Spleen (tissue), 11 donors: Measurements from ENCODE around the gene PYROXD2. TPM values are rescaled to one million over a fixed set of nuclear protein-coding genes. Genes with fewer than 3 reads are reported as not detected.

Experiments used
- DNase-seq: peaks from one replicate; pipeline ENCODE4 v3.0.0-alpha.2; 2020
- H3K27ac ChIP-seq, 8 donors: fragments of 200-600 bp; sonication (generic) in 7 of 8; 1 replicate in 4 of 8; 2 replicates in 4 of 8; pipeline versions ENCODE4 v1.5.0 to v1.8.0; 2016 to 2021; ENCODE audit warnings: inconsistent platforms in 4 of 8, mild to moderate bottlenecking in 4 of 8, moderate library complexity in 1 of 8
- H3K27me3 ChIP-seq, 7 donors: fragments of 200-600 bp; sonication (generic) in 6 of 7; replicated peaks in 1 of 7; 1 replicate in 4 of 7; 2 replicates in 3 of 7; pipeline versions ENCODE4 v1.5.0 to v1.8.0; 2016 to 2021; ENCODE audit warnings: inconsistent platforms in 3 of 7, mild to moderate bottlenecking in 1 of 7
- H3K36me3 ChIP-seq, 6 donors: fragments of 200-600 bp; sonication (generic) in 5 of 6; 1 replicate in 4 of 6; 2 replicates in 2 of 6; pipeline versions ENCODE4 v1.5.0 to v1.8.0; 2016 to 2021; ENCODE audit warnings: inconsistent platforms in 2 of 6
- H3K4me1 ChIP-seq, 6 donors: fragments of 200-600 bp; sonication (generic) in 5 of 6; 1 replicate in 3 of 6; 2 replicates in 3 of 6; pipeline versions ENCODE4 v1.5.0 to v1.8.0; 2016 to 2021; ENCODE audit warnings: inconsistent platforms in 3 of 6
- H3K4me3 ChIP-seq, 8 donors: fragments of 200-600 bp; sonication (generic) in 7 of 8; 1 replicate in 4 of 8; 2 replicates in 4 of 8; pipeline versions ENCODE4 v1.5.0 to v1.8.0; 2016 to 2021; ENCODE audit warnings: inconsistent platforms in 4 of 8, mild to moderate bottlenecking in 4 of 8, moderate library complexity in 2 of 8
- H3K9me3 ChIP-seq, 8 donors: fragments of 200-600 bp; sonication (generic) in 7 of 8; 1 replicate in 4 of 8; 2 replicates in 4 of 8; pipeline versions ENCODE4 v1.5.0 to v1.8.0; 2016 to 2021; ENCODE audit warnings: inconsistent platforms in 4 of 8
- POLR2A ChIP-seq, 3 donors: fragments of 450-650 bp; IDR thresholded peaks; one replicate each; pipeline ENCODE4 v1.5.1; 2017; ENCODE audit warnings: antibody characterized with exemption in 3 of 3, mild to moderate bottlenecking in 1 of 3
- POLR2AphosphoS5 ChIP-seq, 3 donors: sonication (generic); formaldehyde crosslinking; IDR thresholded peaks; one replicate each; pipeline ENCODE4 v1.5.1; 2017; ENCODE audit warnings: antibody characterized with exemption in 3 of 3
- WGBS, 5 donors: extraction: QIAGEN DNeasy Blood & Tissue Kit in 3 of 5; methylation state at CpG; one replicate each; pipeline versions ENCODE4 v1.1.5 to v1.1.7; 2013 to 2018; 5-methylcytosine and 5-hydroxymethylcytosine counted together
- intact Hi-C: fragments of 100-400 bp; cut with DNase I; formaldehyde crosslinking; loops from one replicate; pipeline ENCODE4 v1.15.0; 2023; ENCODE audit warnings: low total_unique reads
- polyA plus RNA-seq, 3 donors: library from polyadenylated mRNA; stranded (reverse); fragments of 200-250 nt; gene quantifications; one replicate each; pipeline ENCODE4 v1.2.1, GENCODE V29; 2013
- total RNA-seq, 7 donors: library from RNA; depleted of rRNA in 3 of 7; stranded (reverse); fragments of >200 nt in 3 of 7; fragmentation: NEBNext Ultra II Directional in 4 of 7; extraction: Animal tissue kit (Norgen Biotek cat#: 25700) in 4 of 7; gene quantifications; one replicate each; pipeline versions ENCODE4 v1.1.0 to v1.2.1, GENCODE V29; 2016 to 2021
- TF ChIP-seq, protein P1 (sequence below), 11 experiments: fragments of 200-600 bp in 7 of 11; fragments of 450-650 bp in 4 of 11; sonication (generic) in 4 of 11; IDR thresholded peaks in 8 of 11; conservative IDR thresholded peaks in 3 of 11; 1 replicate in 7 of 11; 2 replicates in 4 of 11; pipeline versions ENCODE4 v1.4.0 to v1.8.0; 2016 to 2021; ENCODE audit warnings: antibody characterized with exemption in 11 of 11, inconsistent platforms in 4 of 11, mild to moderate bottlenecking in 1 of 11
- donor health status: healthy with polysubstance abuse.
- donor health status: DM: no; HTN: no; CAD: no; lungs with moderate emphysema.
- donor health status: DM: no; HTN: no; CAD: no.
- donor health status: Bipolar disorder and iron deficiency.
- donor health status: healthy.
- donor health status: DM: no; HTN: no; CAD: no.
- donor health status: DM: yes; HTN: yes; CAD: no.

Gene PYROXD2
- total and polyA plus RNA-seq, 10 donors = 4.7 to 26.0 (median 11.6) TPM

DNA sequence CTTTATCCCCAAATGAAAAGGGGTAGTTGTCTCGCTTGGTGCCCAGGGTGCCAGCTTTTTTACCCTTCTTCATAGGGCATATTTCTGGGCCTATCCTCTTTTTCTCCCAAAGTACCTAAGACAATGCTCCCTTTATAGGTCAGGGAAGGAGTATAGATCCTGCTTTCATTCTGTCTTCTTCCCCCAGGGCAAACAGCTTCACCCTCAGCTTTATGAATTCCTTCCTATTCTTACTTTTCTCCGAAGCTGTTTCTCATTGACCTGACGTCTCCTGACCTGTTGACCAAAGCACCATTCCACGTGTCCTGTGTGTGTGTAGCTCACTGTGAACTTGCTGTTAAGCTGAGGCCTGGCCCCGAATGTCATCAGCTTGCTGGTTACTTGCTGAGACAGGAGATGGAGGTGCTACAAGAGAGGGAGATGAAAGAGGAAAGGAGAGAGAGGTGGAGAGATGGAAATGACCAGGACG lies 48.9 kb downstream of the PYROXD2 start:
- TF ChIP-seq, protein P1, sequence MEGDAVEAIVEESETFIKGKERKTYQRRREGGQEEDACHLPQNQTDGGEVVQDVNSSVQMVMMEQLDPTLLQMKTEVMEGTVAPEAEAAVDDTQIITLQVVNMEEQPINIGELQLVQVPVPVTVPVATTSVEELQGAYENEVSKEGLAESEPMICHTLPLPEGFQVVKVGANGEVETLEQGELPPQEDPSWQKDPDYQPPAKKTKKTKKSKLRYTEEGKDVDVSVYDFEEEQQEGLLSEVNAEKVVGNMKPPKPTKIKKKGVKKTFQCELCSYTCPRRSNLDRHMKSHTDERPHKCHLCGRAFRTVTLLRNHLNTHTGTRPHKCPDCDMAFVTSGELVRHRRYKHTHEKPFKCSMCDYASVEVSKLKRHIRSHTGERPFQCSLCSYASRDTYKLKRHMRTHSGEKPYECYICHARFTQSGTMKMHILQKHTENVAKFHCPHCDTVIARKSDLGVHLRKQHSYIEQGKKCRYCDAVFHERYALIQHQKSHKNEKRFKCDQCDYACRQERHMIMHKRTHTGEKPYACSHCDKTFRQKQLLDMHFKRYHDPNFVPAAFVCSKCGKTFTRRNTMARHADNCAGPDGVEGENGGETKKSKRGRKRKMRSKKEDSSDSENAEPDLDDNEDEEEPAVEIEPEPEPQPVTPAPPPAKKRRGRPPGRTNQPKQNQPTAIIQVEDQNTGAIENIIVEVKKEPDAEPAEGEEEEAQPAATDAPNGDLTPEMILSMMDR (IDR thresholded peaks at IDR 0.05 in 8 of 11, conservative IDR thresholded peaks at IDR 0.05 in 3 of 11) = no peak
- TF ChIP-seq POLR2A (IDR thresholded peaks at IDR 0.05) (no peak), POLR2AphosphoS5 (IDR thresholded peaks at IDR 0.05) (no peak)
- intact Hi-C loops = no loop called here

DNA sequence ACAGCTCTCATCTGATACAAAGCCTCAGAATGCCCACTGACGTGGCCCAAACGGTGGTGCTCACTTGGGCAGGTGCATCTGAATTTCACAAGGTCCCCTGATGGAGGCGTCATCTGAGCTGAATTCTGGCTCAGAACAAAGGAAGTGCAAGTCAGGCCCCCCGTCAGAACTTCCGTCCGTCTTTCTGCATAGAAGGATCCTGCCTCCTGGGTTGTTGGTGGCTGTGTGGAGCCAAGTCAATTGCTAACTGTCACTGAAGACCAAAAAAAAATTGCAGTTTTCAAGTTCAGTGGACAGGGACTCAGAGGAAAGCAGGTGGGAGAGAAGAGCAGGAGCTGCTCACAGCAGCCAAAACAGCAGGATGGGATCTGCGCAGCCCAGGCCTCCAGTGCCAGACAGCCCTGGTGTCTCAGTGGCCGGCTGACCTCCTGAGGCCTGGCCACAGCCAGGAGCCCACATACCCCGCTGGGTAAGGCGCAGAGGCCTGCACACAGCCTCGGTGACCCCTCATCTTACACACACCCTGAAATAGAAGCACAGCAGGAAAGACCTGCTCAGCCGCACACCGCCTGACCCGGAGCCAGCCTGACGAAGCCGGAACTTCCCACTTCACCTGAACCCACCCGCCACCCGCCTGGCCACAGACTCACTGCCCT lies 49.4 kb downstream of the PYROXD2 start:
- TF ChIP-seq, protein P1 (IDR thresholded peaks at IDR 0.05 in 8 of 11, conservative IDR thresholded peaks at IDR 0.05 in 3 of 11) = no peak
- no peak for TF ChIP-seq POLR2AphosphoS5 (IDR thresholded peaks at IDR 0.05)
- TF ChIP-seq POLR2A (IDR thresholded peaks at IDR 0.05) = no peak
- no peaks in the 10 kb centered on the region for H3K4me1 ChIP-seq
- no peak for DNase-seq
- peaks cover 0 to 44% (median 0%) of the 10 kb centered on the region in 7 donors for H3K27me3 ChIP-seq
- no peaks in the 10 kb centered on the region for H3K9me3 ChIP-seq
- no peaks in the 10 kb centered on the region for H3K36me3 ChIP-seq
- intact Hi-C loops = no loop called here
- H3K4me3 ChIP-seq = no peak overlapping the region
- H3K27ac ChIP-seq = no peak overlapping the region
- 76 to 87% (median 83%) methylated on average over 18 of the region's 18 CpGs for WGBS, 5 donors

More for the DNA sequence above, 48.9 kb downstream of the PYROXD2 start:
- Histone ChIP-seq H3K9me3 (no peaks in the 10 kb centered on the region), H3K4me3 (no peak overlapping the region), H3K27ac (no peak overlapping the region), H3K4me1 (peaks cover 0 to 4% (median under 1%) of the 10 kb centered on the region in 6 donors), H3K27me3 (peaks cover 0 to 48% (median 0%) of the 10 kb centered on the region in 7 donors), H3K36me3 (no peaks in the 10 kb centered on the region)
- no peak for DNase-seq
- 84 to 87% (median 87%) methylated on average over 6 of the region's 6 CpGs for WGBS, 5 donors

DNA sequence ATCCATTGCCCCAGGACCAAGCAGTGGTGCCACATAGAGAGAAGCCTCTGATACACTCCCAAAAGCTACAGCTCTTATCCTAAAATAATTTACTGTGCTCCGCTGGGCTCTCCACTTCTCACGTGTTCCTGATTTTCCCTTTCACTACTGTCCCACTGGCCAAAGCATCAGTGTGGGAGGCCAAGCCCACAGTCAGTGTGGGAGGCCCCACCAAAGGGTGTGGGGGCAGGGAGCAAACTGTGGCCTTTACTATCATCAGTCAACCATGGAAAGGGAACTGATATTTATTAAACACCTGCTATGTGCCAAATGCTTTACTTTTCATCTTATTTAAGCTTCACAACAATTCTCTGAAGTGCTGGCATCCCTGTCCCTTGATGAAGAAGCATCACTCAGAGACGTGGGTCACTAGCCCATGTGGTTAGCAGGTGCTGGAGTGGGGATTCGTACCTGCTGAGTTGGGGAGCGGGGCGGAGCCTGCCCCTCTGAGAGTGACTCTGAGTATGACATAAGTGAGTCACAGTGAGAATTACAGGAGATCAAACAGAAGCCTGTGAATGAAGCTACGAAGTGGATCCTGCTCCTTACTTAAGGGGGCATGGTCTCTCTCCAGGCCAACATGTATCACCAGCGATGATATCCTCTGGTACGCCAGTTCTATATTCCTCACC lies 50.4 kb downstream of the PYROXD2 start:
- no peaks in the 10 kb centered on the region for H3K36me3 ChIP-seq
- no peaks in the 10 kb centered on the region for H3K9me3 ChIP-seq
- no peaks in the 10 kb centered on the region for H3K4me1 ChIP-seq
- TF ChIP-seq, protein P1 (IDR thresholded peaks at IDR 0.05 in 8 of 11, conservative IDR thresholded peaks at IDR 0.05 in 3 of 11) = no peak
- TF ChIP-seq POLR2A (IDR thresholded peaks at IDR 0.05) (no peak), POLR2AphosphoS5 (IDR thresholded peaks at IDR 0.05) (no peak)
- peaks cover 0 to 34% (median 0%) of the 10 kb centered on the region in 7 donors for H3K27me3 ChIP-seq
- H3K4me3 ChIP-seq = no peak overlapping the region
- 82 to 87% (median 84%) methylated on average over 9 of the region's 9 CpGs for WGBS, 5 donors
- DNase-seq = no peak
- intact Hi-C loops = no loop called here
- H3K27ac ChIP-seq = no peak overlapping the region

DNA sequence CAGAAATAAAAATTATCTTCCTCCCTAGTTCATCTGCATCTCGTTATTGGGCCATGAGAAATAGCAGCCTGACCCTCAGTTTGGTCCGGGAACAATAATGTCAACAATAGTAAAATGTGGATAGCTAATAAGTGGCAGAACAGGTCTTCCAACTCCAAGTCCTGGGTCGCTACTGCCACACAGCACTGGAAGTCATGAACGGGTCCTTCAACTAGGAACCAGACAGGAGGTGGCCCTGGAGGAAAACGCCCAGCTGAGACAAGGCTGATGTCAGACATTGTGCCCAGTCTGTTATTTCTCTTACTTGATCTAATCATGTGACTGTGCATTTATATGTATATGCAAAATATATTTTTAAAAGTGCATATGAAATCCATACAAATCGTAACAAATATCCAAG lies 51.8 kb downstream of the PYROXD2 start:
- intact Hi-C loops = no loop called here
- Histone ChIP-seq H3K27ac (no peak overlapping the region), H3K4me3 (no peak overlapping the region), H3K4me1 (no peaks in the 10 kb centered on the region), H3K36me3 (no peaks in the 10 kb centered on the region), H3K27me3 (peaks cover 0 to 31% (median 0%) of the 10 kb centered on the region in 7 donors), H3K9me3 (no peaks in the 10 kb centered on the region)
- DNase-seq = no peak
- no peak for TF ChIP-seq POLR2A (IDR thresholded peaks at IDR 0.05)
- TF ChIP-seq, protein P1 (IDR thresholded peaks at IDR 0.05 in 8 of 11, conservative IDR thresholded peaks at IDR 0.05 in 3 of 11) = no peak
- no peak for TF ChIP-seq POLR2AphosphoS5 (IDR thresholded peaks at IDR 0.05)
- WGBS, 5 donors = 85 to 92% (median 92%) methylated on average over 6 of the region's 6 CpGs
